Sigmoid colon (tissue), 7 donors: ENCODE data around the gene DTNA. TPM values are rescaled to one million over a fixed set of nuclear protein-coding genes. Genes with fewer than 3 reads are reported as not detected.
"Not testable (repeated sequence)": the region's sequence is repeated elsewhere in the genome, so short reads cannot be mapped to it uniquely, and the experiment has no call there.

ENCODE experiments used
- DNase-seq: peaks from one replicate; pipeline ENCODE4 v3.0.0-alpha.2; 2019
- H3K27ac ChIP-seq, 4 donors: fragments of 200-600 bp; sonication (generic); one replicate each; pipeline ENCODE4 v1.5.1; 2016 to 2019; ENCODE audit warnings: mild to moderate bottlenecking in 1 of 4
- H3K27me3 ChIP-seq, 3 donors: fragments of 200-600 bp; sonication (generic); one replicate each; pipeline ENCODE4 v1.5.1; 2019; ENCODE audit warnings: mild to moderate bottlenecking in 1 of 3
- H3K36me3 ChIP-seq, 4 donors: fragments of 200-600 bp; sonication (generic); one replicate each; pipeline ENCODE4 v1.5.1; 2016 to 2019
- H3K4me1 ChIP-seq, 4 donors: fragments of 200-600 bp; sonication (generic); one replicate each; pipeline ENCODE4 v1.5.1; 2017 to 2019
- H3K4me3 ChIP-seq, 4 donors: fragments of 200-600 bp; sonication (generic); one replicate each; pipeline ENCODE4 v1.5.1; 2017 to 2019; ENCODE audit warnings: mild to moderate bottlenecking in 2 of 4, moderate library complexity in 1 of 4
- H3K9me3 ChIP-seq, 4 donors: fragments of 200-600 bp in 3 of 4; sonication (generic) in 3 of 4; one replicate each; pipeline versions ENCODE4 v1.5.1 to v1.6.1; 2013 to 2019
- CTCF ChIP-seq, 4 experiments: fragments of 450-650 bp in 3 of 4; fragments of 200-600 bp in 1 of 4; IDR thresholded peaks; one replicate each; pipeline ENCODE4 v1.5.1; 2016 to 2019; ENCODE audit warnings: antibody characterized with exemption in 4 of 4, mild to moderate bottlenecking in 3 of 4, moderate library complexity in 2 of 4
- EP300 ChIP-seq, 4 donors: sonication (generic); formaldehyde crosslinking; IDR thresholded peaks; one replicate each; pipeline ENCODE4 v1.6.1; 2017; ENCODE audit warnings: antibody characterized with exemption in 4 of 4
- POLR2A ChIP-seq, 2 donors: fragments of 450-650 bp; IDR thresholded peaks; one replicate each; pipeline ENCODE4 v1.6.1; 2016; ENCODE audit warnings: antibody characterized with exemption in 2 of 2, mild to moderate bottlenecking in 2 of 2, moderate library complexity in 2 of 2
- POLR2AphosphoS5 ChIP-seq, 4 donors: sonication (generic); formaldehyde crosslinking; IDR thresholded peaks; one replicate each; pipeline ENCODE4 v1.6.1; 2017; ENCODE audit warnings: antibody characterized with exemption in 4 of 4
- WGBS, 2 donors: extraction: QIAGEN DNeasy Blood & Tissue Kit; methylation state at CpG; one replicate each; pipeline ENCODE4 v1.1.7; 2013; 5-methylcytosine and 5-hydroxymethylcytosine counted together
- intact Hi-C: fragments of 100-400 bp; cut with DNase I; formaldehyde crosslinking; loops from one replicate; pipeline ENCODE4 v1.15.1; 2023
- polyA plus RNA-seq, 3 donors: library from polyadenylated mRNA; stranded (reverse); fragments of 200-250 nt; gene quantifications; one replicate each; pipeline ENCODE4 v1.2.3, GENCODE V29; 2013
- total RNA-seq, 4 donors: library from RNA; depleted of rRNA; stranded (reverse); fragments of >200 nt; gene quantifications; one replicate each; pipeline ENCODE4 v1.1.0, GENCODE V29; 2016
- donor health status: healthy with polysubstance abuse.
- donor health status: Bipolar disorder and iron deficiency.
- donor health status: healthy.

DTNA gene
- total RNA-seq (100 to 1,000 TPM in 2 of 4 donors, 10 to 100 TPM in 2; 71.9 to 140 (median 106) TPM), polyA plus RNA-seq (1 to 10 TPM; 1.4 to 5.4 (median 3.8) TPM)

- TF ChIP-seq POLR2A (IDR thresholded peaks at IDR 0.05) (no peak), POLR2AphosphoS5 (IDR thresholded peaks at IDR 0.05) (peak in 1 of 4 donors; percentile 46)
- Histone ChIP-seq H3K4me3 (peak within 1 kb of the TSS; percentile 17 to 38 (median 30)), H3K27me3 (no peaks in the 10 kb centered on the region), H3K27ac (peak within 1 kb of the TSS; percentile 74 to 88 (median 79)), H3K4me1 (peaks cover 0 to 58% (median 49%) of the 10 kb centered on the region in 4 donors), H3K36me3 (no peaks in the 10 kb centered on the region), H3K9me3 (no peaks in the 10 kb centered on the region)
- DNase-seq, result no peak
- WGBS, 2 donors, result 17 to 54% methylated on average over 1 of the region's 1 CpG
- intact Hi-C loops, result loop anchor here (2.0 to 5.0 kb wide), 4 partner anchors 33 to 118 kb away; no protein-coding TSS in a partner anchor
These were observed at the start of gene DTNA for GRCh38 chr18:34709750-34710441. Gene DTNA (plus strand): TSS chr18:34710298. CDS start chr18:34755977, 45,679 bp downstream.

GRCh38 chr18:34660572-34660971 is 49.5 kb upstream of the DTNA start:
- intact Hi-C loops, result loop anchor here (2.0 to 5.0 kb wide), 5 partner anchors 47 to 168 kb away; no protein-coding TSS in a partner anchor
- H3K27ac ChIP-seq, result peak overlapping the region; percentile 73 to 82 (median 78)
- H3K4me3 ChIP-seq, result no peak overlapping the region
- no peaks in the 10 kb centered on the region for H3K9me3 ChIP-seq
- H3K27me3 ChIP-seq, result no peaks in the 10 kb centered on the region
- no peak for DNase-seq
- H3K36me3 ChIP-seq, result no peaks in the 10 kb centered on the region
- WGBS, 2 donors, result 82 to 85% methylated on average over 2 of the region's 2 CpGs
- H3K4me1 ChIP-seq, result peaks cover 0 to 40% (median 28%) of the 10 kb centered on the region in 4 donors
- TF ChIP-seq POLR2AphosphoS5 (IDR thresholded peaks at IDR 0.05), result no peak
- TF ChIP-seq CTCF (IDR thresholded peaks at IDR 0.05), result no peak
- no peak for TF ChIP-seq EP300 (IDR thresholded peaks at IDR 0.05)
- no peak for TF ChIP-seq POLR2A (IDR thresholded peaks at IDR 0.05)

- no peaks in the 10 kb centered on the region for H3K36me3 ChIP-seq
- TF ChIP-seq CTCF (IDR thresholded peaks at IDR 0.05), result peak in 3 of 4 experiments; percentile 65 to 83 (median 77)
- TF ChIP-seq EP300 (IDR thresholded peaks at IDR 0.05), result no peak
- TF ChIP-seq POLR2A (IDR thresholded peaks at IDR 0.05), result no peak
- TF ChIP-seq POLR2AphosphoS5 (IDR thresholded peaks at IDR 0.05), result no peak
- DNase-seq, result no peak
- peak overlapping the region in 3 of 4 donors; percentile 75 to 82 (median 82) for H3K27ac ChIP-seq
- no peak overlapping the region for H3K4me3 ChIP-seq
- 42 to 50% methylated on average over 4 of the region's 4 CpGs for WGBS, 2 donors
- H3K4me1 ChIP-seq, result peaks cover 0 to 40% (median 27%) of the 10 kb centered on the region in 4 donors
- H3K27me3 ChIP-seq, result no peaks in the 10 kb centered on the region
- no peaks in the 10 kb centered on the region for H3K9me3 ChIP-seq
- intact Hi-C loops, result loop anchor here (2.0 to 5.0 kb wide), 5 partner anchors 46 to 169 kb away; no protein-coding TSS in a partner anchor
These were observed 48.5 kb upstream of the DTNA start for GRCh38 chr18:34661464-34662087.

GRCh38 chr18:34676816-34677574 is 33.1 kb upstream of the DTNA start:
- no peaks in the 10 kb centered on the region for H3K9me3 ChIP-seq
- intact Hi-C loops, result no loop called here
- 85 to 89% methylated on average over 3 of the region's 3 CpGs for WGBS, 2 donors

GRCh38 chr18:34689750-34690149 is 20.3 kb upstream of the DTNA start:
- H3K27me3 ChIP-seq, result not testable (repeated sequence)
- WGBS, 2 donors, result 61 to 82% methylated on average over 3 of the region's 3 CpGs

More at GRCh38 chr18:34676816-34677574, 33.1 kb upstream of the DTNA start:
- Histone ChIP-seq H3K27me3 (no peaks in the 10 kb centered on the region), H3K27ac (no peak overlapping the region), H3K36me3 (no peaks in the 10 kb centered on the region), H3K4me1 (no peaks in the 10 kb centered on the region), H3K4me3 (no peak overlapping the region)
- DNase-seq, result no peak
- TF ChIP-seq EP300 (IDR thresholded peaks at IDR 0.05) (no peak), POLR2AphosphoS5 (IDR thresholded peaks at IDR 0.05) (no peak), POLR2A (IDR thresholded peaks at IDR 0.05) (no peak), CTCF (IDR thresholded peaks at IDR 0.05) (no peak)

More at GRCh38 chr18:34689750-34690149, 20.3 kb upstream of the DTNA start:
- H3K27ac ChIP-seq, H3K36me3 ChIP-seq, H3K9me3 ChIP-seq, intact Hi-C loops, DNase-seq, H3K4me3 ChIP-seq: not testable (repeated sequence)
- peaks cover 0 to 25% (median 11%) of the 10 kb centered on the region in 4 donors for H3K4me1 ChIP-seq
